Measurements from ENCODE around the gene ANKEF1. TPM values are rescaled to one million over a fixed set of nuclear protein-coding genes. Genes with fewer than 3 reads are reported as not detected.
A peak's percentile ranks its signal among the peaks of the same experiment; 100 is the strongest.
"Not testable (repeated sequence)": the region's sequence is repeated elsewhere in the genome, so short reads cannot be mapped to it uniquely, and the experiment has no call there.

ANKEF1 gene
- total RNA-seq, 1 experiment from 2014 or later, result 4.6 TPM

GRCh38 chr20:10032269-10032668 lies 2.5 kb upstream of the ANKEF1 start:
- not testable (repeated sequence) for DNase-seq (ENCODE audit: low spot score)

DNA sequence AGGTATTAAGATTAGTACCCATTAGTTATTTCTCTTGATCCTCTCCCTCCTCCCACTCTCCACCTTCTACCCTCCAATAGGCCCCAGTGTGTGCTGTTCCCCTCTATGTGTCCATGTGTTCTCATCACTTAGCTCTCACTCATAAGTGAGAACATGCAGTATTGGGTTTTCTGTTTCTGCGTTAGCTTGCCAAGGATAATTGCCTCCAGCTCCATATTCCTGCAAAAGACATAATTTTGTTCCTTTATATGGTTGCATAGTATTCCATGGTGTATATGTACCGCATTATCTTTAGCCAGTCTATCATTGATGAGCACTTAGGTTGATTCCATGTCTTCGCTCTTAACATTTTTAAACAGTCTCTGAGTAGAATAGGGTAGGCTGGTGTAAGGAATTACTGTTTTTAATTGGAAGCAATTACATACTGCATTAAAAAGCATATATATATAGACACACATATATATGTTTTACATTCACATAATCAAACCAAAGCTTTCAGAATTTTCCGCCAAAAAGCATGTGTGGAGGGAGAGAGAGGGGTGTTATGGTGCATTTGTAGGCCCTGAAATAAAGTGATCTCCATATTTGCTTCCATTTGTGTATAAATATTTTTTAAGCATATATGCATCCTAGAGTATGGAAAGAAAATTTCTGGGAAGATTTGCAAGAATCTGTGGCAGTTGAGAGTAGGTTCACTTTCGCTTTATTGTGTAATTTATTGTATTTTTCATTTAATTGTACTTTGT lies 709 bp upstream of the ANKEF1 start:
- DNase-seq (ENCODE audit: low spot score), result no peak

- DNase-seq (ENCODE audit: low spot score), result not testable (repeated sequence)
These were observed 1.5 kb downstream of the ANKEF1 start for GRCh38 chr20:10036321-10036720.

- peak; percentile 12 for DNase-seq (ENCODE audit: low spot score)
These were observed 5.5 kb downstream of the ANKEF1 start for GRCh38 chr20:10040070-10040975.

- no peak for DNase-seq (ENCODE audit: low spot score)
These were observed 7.3 kb downstream of the ANKEF1 start for GRCh38 chr20:10042086-10042485.

- peak; percentile 15 for DNase-seq (ENCODE audit: low spot score)
These were observed 12.6 kb downstream of the ANKEF1 start for GRCh38 chr20:10047427-10047826.

DNA sequence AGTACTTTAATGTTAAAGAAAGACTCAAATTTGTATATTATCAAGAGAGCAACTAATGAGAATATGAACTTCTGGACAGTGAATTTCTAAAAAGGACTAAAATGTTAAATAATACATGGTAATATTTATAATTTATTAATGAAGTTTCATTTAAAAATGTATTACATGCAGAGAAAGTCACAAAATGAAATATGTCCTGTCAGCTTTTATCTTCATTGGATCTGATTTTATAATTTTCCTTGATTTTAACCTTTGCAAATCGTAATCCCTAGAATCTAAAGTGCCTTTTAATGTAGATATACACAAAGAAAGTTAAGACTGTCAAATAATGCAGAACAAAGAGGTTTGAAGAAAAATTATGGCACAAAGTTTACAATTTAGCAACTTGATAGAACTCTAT lies 16.4 kb downstream of the ANKEF1 start:
- no peak for DNase-seq (ENCODE audit: low spot score)

GRCh38 chr20:10059006-10059405 lies 24.2 kb downstream of the ANKEF1 start:
- no peak for DNase-seq (ENCODE audit: low spot score)

DNA sequence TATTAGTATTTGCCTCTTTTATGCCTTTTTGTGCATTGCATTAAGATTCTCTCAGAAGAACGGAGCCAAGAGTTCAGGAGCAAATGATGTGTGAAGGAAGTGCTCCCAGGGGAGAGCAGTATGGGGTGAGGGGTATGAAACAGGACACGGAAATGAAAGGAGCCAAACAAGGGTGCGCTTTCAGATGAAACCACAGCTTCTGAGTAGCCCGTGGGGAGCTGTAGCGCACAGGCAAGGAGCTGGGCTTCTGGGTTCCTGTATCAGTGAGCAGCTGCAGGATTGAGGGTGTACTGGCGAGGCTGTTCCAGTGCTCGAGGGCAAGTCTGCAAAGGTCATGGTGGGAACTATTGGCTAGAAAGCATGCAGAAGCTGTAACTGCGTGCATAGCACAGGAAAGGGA lies 25.4 kb downstream of the ANKEF1 start:
- DNase-seq (ENCODE audit: low spot score), result no peak

GRCh38 chr20:10061641-10062040 lies 26.9 kb downstream of the ANKEF1 start:
- no peak for DNase-seq (ENCODE audit: low spot score)

- no peak for DNase-seq (ENCODE audit: low spot score)
These were observed 28.7 kb downstream of the ANKEF1 start for GRCh38 chr20:10063482-10063881.

GRCh38 chr20:10064611-10065010 lies 29.8 kb downstream of the ANKEF1 start:
- DNase-seq (ENCODE audit: low spot score), result no peak

DNA sequence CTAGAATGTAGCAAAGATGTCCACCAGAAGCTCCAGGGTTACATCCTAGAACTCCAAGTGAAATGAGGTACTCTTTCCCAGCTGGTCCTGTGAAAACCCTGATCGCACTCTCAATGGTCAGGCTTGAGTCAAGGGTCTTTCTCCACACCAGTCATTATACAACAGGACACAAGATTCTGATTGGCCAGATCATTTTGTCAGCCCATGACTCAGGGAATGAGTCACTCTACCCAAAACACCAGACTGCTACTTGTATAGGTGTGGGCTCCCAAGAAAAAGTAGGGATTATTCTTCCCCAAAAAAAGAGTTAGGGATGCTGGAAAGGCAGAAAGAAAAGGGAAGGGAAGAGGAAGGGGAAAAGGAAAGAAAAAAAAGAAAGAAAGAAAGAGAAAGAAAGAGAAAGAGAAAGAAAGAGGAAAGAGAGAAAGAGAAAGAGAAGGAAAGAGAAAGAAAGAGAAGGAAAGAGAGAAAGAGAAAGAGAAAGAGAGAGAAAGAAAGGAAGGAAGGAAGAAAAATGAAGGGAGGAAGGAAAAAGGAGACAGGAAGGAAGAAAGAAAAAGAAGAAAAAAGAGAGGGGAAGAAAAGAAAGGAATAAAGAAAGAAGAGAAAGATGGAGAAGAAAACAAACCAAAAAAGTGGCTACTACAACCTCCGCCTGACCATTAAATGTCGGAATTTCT lies 30.5 kb downstream of the ANKEF1 start:
- no peak for DNase-seq (ENCODE audit: low spot score)

DNA sequence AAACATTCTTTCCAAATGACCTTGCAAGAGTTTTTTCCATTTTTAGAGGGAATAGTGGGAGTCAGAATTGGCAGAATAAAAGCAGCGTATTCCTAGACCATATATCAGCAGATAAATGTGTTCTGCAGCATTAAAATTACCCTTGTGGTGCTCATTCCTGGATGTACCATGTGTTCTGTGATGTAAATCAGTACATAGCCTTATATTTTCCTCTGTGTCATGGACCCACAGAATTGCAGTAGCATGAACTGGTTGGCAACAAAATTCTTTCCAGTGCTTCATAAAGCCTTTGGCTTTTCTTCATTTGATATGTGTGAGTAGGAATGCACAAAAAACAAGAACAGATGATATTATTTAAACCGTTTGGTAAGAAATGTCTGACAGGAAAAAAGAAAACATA lies 32.5 kb downstream of the ANKEF1 start:
- DNase-seq (ENCODE audit: low spot score), result no peak

- peak; percentile 8 for DNase-seq (ENCODE audit: low spot score)
These were observed 39.7 kb downstream of the ANKEF1 start for GRCh38 chr20:10074513-10074912.

- DNase-seq (ENCODE audit: low spot score), result no peak
These were observed 40.8 kb downstream of the ANKEF1 start for GRCh38 chr20:10075606-10076005.

- peak; percentile 7 for DNase-seq (ENCODE audit: low spot score)
These were observed 41.6 kb downstream of the ANKEF1 start for GRCh38 chr20:10076126-10077080.

DNA sequence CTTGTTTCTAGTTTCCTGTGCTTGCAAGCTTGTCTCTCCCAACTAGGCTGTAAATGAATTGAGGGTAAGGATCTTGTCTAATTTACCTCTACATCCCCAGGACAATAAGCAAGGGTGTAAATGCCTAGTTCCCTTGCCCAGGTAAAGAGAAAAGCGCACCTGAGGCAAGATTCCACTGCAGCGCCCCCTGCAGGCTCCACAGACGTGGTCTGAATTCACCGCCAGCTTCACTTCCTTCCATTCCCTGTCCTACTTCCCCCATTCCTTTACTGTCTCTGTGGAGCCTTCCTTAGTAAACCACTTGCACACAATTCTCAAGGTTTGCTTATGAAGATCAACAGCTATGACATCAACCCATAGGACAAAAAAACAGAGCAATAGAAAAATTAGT lies 42.3 kb downstream of the ANKEF1 start:
- DNase-seq (ENCODE audit: low spot score), result peak; percentile 32

DNA sequence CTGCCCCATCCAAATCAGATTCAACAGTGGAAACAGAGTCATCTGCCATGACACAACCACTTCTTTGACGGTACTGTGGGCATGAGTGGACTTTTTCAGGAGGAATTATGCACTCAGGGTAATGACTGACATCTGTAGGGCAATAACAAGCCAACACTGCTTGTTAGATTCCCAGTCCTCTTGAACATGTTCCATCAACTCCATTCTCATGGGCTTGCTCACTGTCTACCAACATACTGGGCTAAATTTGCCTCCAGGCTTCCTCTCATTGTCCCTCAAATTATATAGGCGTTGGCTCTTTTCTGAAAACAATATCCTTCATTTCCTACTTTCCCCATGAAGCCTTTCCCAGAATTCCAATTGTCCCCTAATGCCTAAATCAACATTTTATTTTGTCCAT lies 43.1 kb downstream of the ANKEF1 start:
- no peak for DNase-seq (ENCODE audit: low spot score)

DNA sequence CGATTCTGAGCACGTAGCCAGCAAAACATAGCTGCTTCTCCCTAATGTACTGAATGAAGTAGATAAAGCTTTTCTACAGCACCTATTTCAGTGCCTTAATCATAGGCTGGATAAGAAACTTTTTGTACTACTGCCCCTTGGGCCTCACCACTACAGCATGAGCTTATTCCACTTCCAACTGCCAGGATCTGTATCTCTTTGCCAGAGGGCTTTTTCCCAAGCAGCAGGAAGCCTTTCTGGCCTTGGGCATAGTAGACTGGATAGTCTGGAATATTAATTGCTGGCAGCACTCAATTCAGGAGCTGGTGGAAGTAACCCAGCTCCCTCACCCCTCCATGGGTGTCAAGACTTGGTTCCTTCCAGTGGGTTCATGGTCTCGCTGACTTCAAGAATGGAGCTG lies 43.6 kb downstream of the ANKEF1 start:
- no peak for DNase-seq (ENCODE audit: low spot score)

GRCh38 chr20:10079964-10080363 lies 45.2 kb downstream of the ANKEF1 start:
- DNase-seq (ENCODE audit: low spot score), result no peak

All from HT-29 (cell line).